Lower lobe of right lung (tissue), 2 donors: ENCODE results near the gene GOLT1A. TPM values are rescaled to one million over a fixed set of nuclear protein-coding genes. Genes with fewer than 3 reads are reported as not detected.

Experiments
- ATAC-seq, 2 donors: fragments of 200-7000 bp; cut with Tn5 transposase; one replicate each; pipeline ENCODE4 v1.9.1; 2020 to 2022; ENCODE audit warnings: mild to moderate bottlenecking in 2 of 2, moderate library complexity in 2 of 2
- DNase-seq: peaks from one replicate; pipeline ENCODE4 v3.0.0-alpha.2; 2020
- H3K27ac ChIP-seq: fragments of 200-600 bp; one replicate; pipeline ENCODE4 v1.8.0; 2022
- H3K27me3 ChIP-seq: fragments of 200-600 bp; one replicate; pipeline ENCODE4 v1.8.0; 2022; ENCODE audit warnings: low read depth
- H3K36me3 ChIP-seq: fragments of 200-600 bp; one replicate; pipeline ENCODE4 v1.8.0; 2022; ENCODE audit warnings: mild to moderate bottlenecking
- H3K4me1 ChIP-seq: fragments of 200-600 bp; one replicate; pipeline ENCODE4 v1.8.0; 2022
- H3K4me3 ChIP-seq: fragments of 200-600 bp; one replicate; pipeline ENCODE4 v1.8.0; 2022; ENCODE audit warnings: mild to moderate bottlenecking
- H3K9me3 ChIP-seq: fragments of 200-600 bp; one replicate; pipeline ENCODE4 v1.8.0; 2022
- CTCF ChIP-seq: fragments of 200-600 bp; IDR thresholded peaks from one replicate; pipeline ENCODE4 v1.8.0; 2022; ENCODE audit warnings: antibody characterized with exemption, mild to moderate bottlenecking
- intact Hi-C: fragments of 100-400 bp; cut with DNase I; formaldehyde crosslinking; loops from one replicate; pipeline ENCODE4 v1.11.0; 2022
- total RNA-seq: library from RNA; stranded (reverse); fragmentation: NEBNext Ultra II Directional; extraction: Animal tissue kit (Norgen Biotek cat#: 25700); gene quantifications from one replicate; pipeline ENCODE4 v1.2.1, GENCODE V29; 2021
- donor health status: DM: no; HTN: yes; CAD: no; lungs with severe emphysema.

The GOLT1A gene
- total RNA-seq, 1 donor from 2014 or later = 11.9 TPM

GRCh38 chr1:204216236-204216635 lies 2.4 kb upstream of the GOLT1A start:
- no peak for ATAC-seq
- intact Hi-C loops = no loop called here

GRCh38 chr1:204212715-204213114 lies 1.1 kb downstream of the GOLT1A start:
- Histone ChIP-seq H3K4me3 (no peak overlapping the region), H3K4me1 (peaks cover 10% of the 10 kb centered on the region), H3K27me3 (peaks cover 13% of the 10 kb centered on the region), H3K9me3 (no peaks in the 10 kb centered on the region), H3K36me3 (no peaks in the 10 kb centered on the region), H3K27ac (no peak overlapping the region)
- intact Hi-C loops = no loop called here
- no peak for TF ChIP-seq CTCF
- DNase-seq (no peak), ATAC-seq (no peak)

More at GRCh38 chr1:204216236-204216635, 2.4 kb upstream of the GOLT1A start:
- no peak for TF ChIP-seq CTCF
- H3K9me3 ChIP-seq = no peaks in the 10 kb centered on the region
- H3K4me1 ChIP-seq = peaks cover 10% of the 10 kb centered on the region
- peaks cover 13% of the 10 kb centered on the region for H3K27me3 ChIP-seq
- DNase-seq = no peak
- no peak overlapping the region for H3K27ac ChIP-seq
- no peaks in the 10 kb centered on the region for H3K36me3 ChIP-seq
- no peak overlapping the region for H3K4me3 ChIP-seq

- TF ChIP-seq CTCF = no peak
- intact Hi-C loops = no loop called here
- Histone ChIP-seq H3K4me3 (no peak overlapping the region), H3K27ac (no peak overlapping the region), H3K27me3 (peaks cover 6% of the 10 kb centered on the region), H3K36me3 (no peaks in the 10 kb centered on the region), H3K9me3 (no peaks in the 10 kb centered on the region), H3K4me1 (peaks cover 14% of the 10 kb centered on the region)
- ATAC-seq (no peak), DNase-seq (no peak)
These were observed 2.7 kb downstream of the GOLT1A start for GRCh38 chr1:204211046-204211445.

GRCh38 chr1:204207136-204207616 lies 6.6 kb downstream of the GOLT1A start:
- H3K4me3 ChIP-seq = no peak overlapping the region
- H3K9me3 ChIP-seq = no peaks in the 10 kb centered on the region
- H3K27ac ChIP-seq = no peak overlapping the region
- TF ChIP-seq CTCF = peak; percentile 96
- no peaks in the 10 kb centered on the region for H3K27me3 ChIP-seq
- intact Hi-C loops = no loop called here
- H3K36me3 ChIP-seq = no peaks in the 10 kb centered on the region
- peaks cover 3% of the 10 kb centered on the region for H3K4me1 ChIP-seq
- ATAC-seq = peak; percentile 91 to 94
- peak; percentile 79 for DNase-seq

GRCh38 chr1:204206121-204206520 lies 7.7 kb downstream of the GOLT1A start:
- no peak for TF ChIP-seq CTCF
- intact Hi-C loops = no loop called here

GRCh38 chr1:204205486-204205885 lies 8.3 kb downstream of the GOLT1A start:
- ATAC-seq (no peak), DNase-seq (no peak)
- no peaks in the 10 kb centered on the region for H3K9me3 ChIP-seq
- TF ChIP-seq CTCF = no peak
- H3K27ac ChIP-seq = no peak overlapping the region
- H3K4me3 ChIP-seq = no peak overlapping the region
- no peaks in the 10 kb centered on the region for H3K27me3 ChIP-seq
- no peaks in the 10 kb centered on the region for H3K36me3 ChIP-seq
- peaks cover 3% of the 10 kb centered on the region for H3K4me1 ChIP-seq
- intact Hi-C loops = no loop called here

More at GRCh38 chr1:204206121-204206520, 7.7 kb downstream of the GOLT1A start:
- H3K27ac ChIP-seq = no peak overlapping the region
- peaks cover 3% of the 10 kb centered on the region for H3K4me1 ChIP-seq
- H3K36me3 ChIP-seq = no peaks in the 10 kb centered on the region
- ATAC-seq (no peak), DNase-seq (no peak)
- H3K4me3 ChIP-seq = no peak overlapping the region
- no peaks in the 10 kb centered on the region for H3K9me3 ChIP-seq
- H3K27me3 ChIP-seq = no peaks in the 10 kb centered on the region
